Psoas muscle (tissue), 8 donors: Measurements from ENCODE around the gene RAD51B. TPM values are rescaled to one million over a fixed set of nuclear protein-coding genes. Genes with fewer than 3 reads are reported as not detected.
A peak's percentile ranks its signal among the peaks of the same experiment; 100 is the strongest.

Source experiments
- ATAC-seq, 4 donors: fragments of 200-7000 bp; cut with Tn5 transposase; one replicate each; pipeline ENCODE4 v1.9.1; 2020; ENCODE audit warnings: moderate library complexity in 3 of 4, mild to moderate bottlenecking in 2 of 4
- DNase-seq, 2 donors: peaks; one replicate each; pipeline ENCODE4 v3.0.0-alpha.2; 2020
- H3K27ac ChIP-seq: fragments of 200-600 bp; one replicate; pipeline ENCODE4 v1.8.0; 2022
- H3K27me3 ChIP-seq, 3 donors: fragments of 200-600 bp in 1 of 3; one replicate each; pipeline versions ENCODE4 v1.6.1 to v1.8.0; 2013 to 2022; ENCODE audit warnings: low read length in 2 of 3, mild to moderate bottlenecking in 2 of 3, moderate library complexity in 1 of 3; ENCODE audit not compliant: insufficient read depth in 3 of 3
- H3K36me3 ChIP-seq, 2 donors: fragments of 200-600 bp in 1 of 2; one replicate each; pipeline versions ENCODE4 v1.6.1 to v1.8.0; 2013 to 2022; ENCODE audit warnings: low read depth in 1 of 2, mild to moderate bottlenecking in 1 of 2, moderate library complexity in 1 of 2; ENCODE audit not compliant: insufficient read depth in 1 of 2
- H3K4me1 ChIP-seq: fragments of 200-600 bp; one replicate; pipeline ENCODE4 v1.8.0; 2022
- H3K4me3 ChIP-seq: fragments of 200-600 bp; one replicate; pipeline ENCODE4 v1.8.0; 2022; ENCODE audit warnings: mild to moderate bottlenecking
- H3K9me3 ChIP-seq: fragments of 200-600 bp; one replicate; pipeline ENCODE4 v1.8.0; 2022
- CTCF ChIP-seq: fragments of 200-600 bp; IDR thresholded peaks from one replicate; pipeline ENCODE4 v1.8.0; 2022; ENCODE audit warnings: antibody characterized with exemption
- WGBS, 3 donors: extraction: QIAGEN DNeasy Blood & Tissue Kit; methylation state at CpG; one replicate each; pipeline versions ENCODE4 v1.1.6 to v1.1.7; 2013; 5-methylcytosine and 5-hydroxymethylcytosine counted together
- intact Hi-C, 2 donors: fragments of 100-400 bp; cut with DNase I; formaldehyde crosslinking; loops; one replicate each; pipeline versions ENCODE4 v1.11.0 to v1.14.2; 2022
- polyA plus RNA-seq, 3 donors: library from polyadenylated mRNA; stranded (reverse); fragments of 200-250 nt; gene quantifications; one replicate each; pipeline ENCODE4 v1.2.3, GENCODE V29; 2013
- total RNA-seq, 4 donors: library from RNA; stranded (reverse); fragmentation: NEBNext Ultra II Directional in 2 of 4; extraction: Animal tissue kit (Norgen Biotek cat#: 25700) in 2 of 4; gene quantifications; one replicate each; pipeline versions ENCODE4 v1.2.1 to v1.2.4, GENCODE V29; 2021 to 2023
- donor health status: healthy with polysubstance abuse.
- donor health status: DM: no; HTN: no; CAD: no; lungs with moderate emphysema.
- donor health status: Bipolar disorder and iron deficiency.
- donor health status: healthy.
- donor health status: DM: yes; HTN: yes; CAD: no.
- donor health status: DM: no; HTN: no; CAD: no.
- donor health status: DM: no; HTN: no; CAD: no.
- donor health status: DM: yes; HTN: yes; CAD: no.

Gene RAD51B
- total and polyA plus RNA-seq, 7 donors, result 0.60 to 7.2 (median 2.2) TPM

- intact Hi-C loops, result no loop called here
- no peaks in the 10 kb centered on the region for H3K36me3 ChIP-seq
- no peak overlapping the region for H3K4me3 ChIP-seq
- H3K27ac ChIP-seq, result no peak overlapping the region
- WGBS, 3 donors, result 68 to 81% (median 69%) methylated on average over 5 of the region's 5 CpGs
- no peaks in the 10 kb centered on the region for H3K4me1 ChIP-seq
- ATAC-seq (no peak), DNase-seq (no peak)
- no peaks in the 10 kb centered on the region for H3K9me3 ChIP-seq
- H3K27me3 ChIP-seq, result no peaks in the 10 kb centered on the region
- no peak for TF ChIP-seq CTCF
Observed at GRCh38 chr14:68748691-68749090, 929.1 kb downstream of the RAD51B start.

- no peaks in the 10 kb centered on the region for H3K9me3 ChIP-seq
- ATAC-seq (no peak), DNase-seq (no peak)
- no peaks in the 10 kb centered on the region for H3K36me3 ChIP-seq
- no peak for TF ChIP-seq CTCF
- intact Hi-C loops, result no loop called here
- 84 to 91% (median 89%) methylated on average over 11 of the region's 11 CpGs for WGBS, 3 donors
- H3K4me1 ChIP-seq, result no peaks in the 10 kb centered on the region
- no peaks in the 10 kb centered on the region for H3K27me3 ChIP-seq
- no peak overlapping the region for H3K4me3 ChIP-seq
- H3K27ac ChIP-seq, result no peak overlapping the region
Observed at GRCh38 chr14:68749487-68750475, 930.2 kb downstream of the RAD51B start.

GRCh38 chr14:68752271-68753006 lies 932.9 kb downstream of the RAD51B start:
- no peaks in the 10 kb centered on the region for H3K9me3 ChIP-seq
- no peaks in the 10 kb centered on the region for H3K36me3 ChIP-seq
- intact Hi-C loops, result no loop called here
- no peaks in the 10 kb centered on the region for H3K27me3 ChIP-seq
- ATAC-seq (no peak), DNase-seq (no peak)
- H3K4me1 ChIP-seq, result peaks cover 7% of the 10 kb centered on the region
- TF ChIP-seq CTCF, result no peak
- H3K4me3 ChIP-seq, result no peak overlapping the region
- peak overlapping the region; percentile 4 for H3K27ac ChIP-seq
- WGBS, 3 donors, result 82 to 87% (median 86%) methylated on average over 6 of the region's 6 CpGs

- intact Hi-C loops, result no loop called here
- H3K4me1 ChIP-seq, result peaks cover 9% of the 10 kb centered on the region
- DNase-seq, result no peak
- no peaks in the 10 kb centered on the region for H3K36me3 ChIP-seq
- no peak for TF ChIP-seq CTCF
- 63 to 65% (median 63%) methylated on average over 4 of the region's 4 CpGs for WGBS, 3 donors
- no peak overlapping the region for H3K4me3 ChIP-seq
- H3K27ac ChIP-seq, result no peak overlapping the region
- no peaks in the 10 kb centered on the region for H3K9me3 ChIP-seq
- no peak for ATAC-seq
- no peaks in the 10 kb centered on the region for H3K27me3 ChIP-seq
Observed at GRCh38 chr14:68753690-68754089, 934.1 kb downstream of the RAD51B start.
